A673 (cell line): ENCODE results near the gene EPB41.

ENCODE experiments used
- CTCF ChIP-seq: fragments of 300-800, 200-600 bp; sonication (generic); conservative IDR thresholded peaks from 2 replicates; pipeline ENCODE4 v1.5.1; 2017; ENCODE audit warnings: low read depth, mild to moderate bottlenecking, antibody characterized with exemption, low read length, moderate library complexity, mixed read lengths
- EZH2 ChIP-seq: fragments of 200-600 bp; sonication (generic); IDR thresholded peaks from 2 replicates; pipeline ENCODE4 v1.6.1; 2017; ENCODE audit warnings: borderline replicate concordance, low read depth, mild to moderate bottlenecking, mixed read lengths, antibody characterized with exemption, low read length; ENCODE audit not compliant: poor library complexity, severe bottlenecking

GRCh38 chr1:28899267-28899666 is 15.1 kb upstream of the EPB41 start:
- no peak for TF ChIP-seq CTCF
- no peak for TF ChIP-seq EZH2
